GM18951 (cell line): ENCODE results near the gene TEX9.

Experiments used
- POLR2A ChIP-seq: IDR thresholded peaks from 4 replicates; pipeline ENCODE4 v1.6.1; 2011; ENCODE audit warnings: mild to moderate bottlenecking; ENCODE audit not compliant: insufficient read length, insufficient read depth; ENCODE audit errors: extremely low read depth
- in situ Hi-C: fragments of 300-500 bp; cut with MboI; formaldehyde crosslinking; loops from one replicate; pipeline ENCODE4 v1.12.0; 2022; ENCODE audit warnings: low sequenced_read_pairs, mixed read lengths, inconsistent platforms; ENCODE audit not compliant: unreplicated experiment

TEX9 gene

DNA sequence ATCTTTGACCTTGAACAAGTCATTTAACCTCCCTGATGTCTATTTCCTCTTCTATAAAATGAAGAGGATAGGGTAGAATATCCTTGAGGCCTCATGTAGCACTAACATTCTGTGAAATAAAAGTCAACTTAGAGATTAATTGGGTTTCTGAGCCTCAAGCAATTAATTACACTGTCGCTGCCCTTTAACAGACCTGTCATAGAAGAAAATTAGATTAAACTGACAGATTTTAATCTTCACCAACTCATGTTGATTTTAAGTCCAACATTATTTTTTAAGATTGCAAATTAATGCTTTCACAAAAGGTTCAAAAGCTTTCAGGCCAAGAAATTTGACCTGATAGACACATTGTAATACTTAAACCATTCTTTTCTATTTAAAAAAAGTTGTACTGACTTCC, 107.8 kb downstream of the TEX9 start:
- in situ Hi-C loops = no loop called here
- TF ChIP-seq POLR2A = no peak

DNA sequence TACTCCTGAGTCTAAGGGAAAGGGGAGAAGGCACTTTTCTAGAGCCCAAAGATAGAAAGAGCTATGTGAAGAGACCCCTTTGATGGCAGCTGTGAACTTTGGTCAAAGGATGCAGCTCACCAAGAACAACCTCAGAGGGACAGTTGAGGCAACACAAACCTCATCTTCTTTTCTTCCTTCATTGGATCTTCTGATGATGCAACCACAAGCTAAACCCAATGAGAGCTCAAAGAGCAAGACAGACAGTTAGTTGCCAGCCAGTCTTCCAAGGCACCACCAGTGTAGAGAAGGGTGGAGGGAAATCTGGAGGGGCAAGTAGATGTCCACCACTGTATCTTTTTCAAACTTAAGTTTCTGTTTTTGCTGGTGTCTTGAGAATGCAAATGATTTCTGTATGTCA, 110.1 kb downstream of the TEX9 start:
- no peak for TF ChIP-seq POLR2A
- in situ Hi-C loops = loop anchor here (25.0 kb wide), 2 partner anchors 337 to 837 kb away; no protein-coding TSS in a partner anchor
